ENCODE measurements around the gene SLC25A42. TPM values are rescaled to one million over a fixed set of nuclear protein-coding genes. Genes with fewer than 3 reads are reported as not detected.

Gene SLC25A42
- total and polyA plus RNA-seq, 2 of the 13 experiments (the other 11 are each of a cell fraction or from before 2014, with no cell fraction given), result 12.8 to 18.3 TPM

DNA sequence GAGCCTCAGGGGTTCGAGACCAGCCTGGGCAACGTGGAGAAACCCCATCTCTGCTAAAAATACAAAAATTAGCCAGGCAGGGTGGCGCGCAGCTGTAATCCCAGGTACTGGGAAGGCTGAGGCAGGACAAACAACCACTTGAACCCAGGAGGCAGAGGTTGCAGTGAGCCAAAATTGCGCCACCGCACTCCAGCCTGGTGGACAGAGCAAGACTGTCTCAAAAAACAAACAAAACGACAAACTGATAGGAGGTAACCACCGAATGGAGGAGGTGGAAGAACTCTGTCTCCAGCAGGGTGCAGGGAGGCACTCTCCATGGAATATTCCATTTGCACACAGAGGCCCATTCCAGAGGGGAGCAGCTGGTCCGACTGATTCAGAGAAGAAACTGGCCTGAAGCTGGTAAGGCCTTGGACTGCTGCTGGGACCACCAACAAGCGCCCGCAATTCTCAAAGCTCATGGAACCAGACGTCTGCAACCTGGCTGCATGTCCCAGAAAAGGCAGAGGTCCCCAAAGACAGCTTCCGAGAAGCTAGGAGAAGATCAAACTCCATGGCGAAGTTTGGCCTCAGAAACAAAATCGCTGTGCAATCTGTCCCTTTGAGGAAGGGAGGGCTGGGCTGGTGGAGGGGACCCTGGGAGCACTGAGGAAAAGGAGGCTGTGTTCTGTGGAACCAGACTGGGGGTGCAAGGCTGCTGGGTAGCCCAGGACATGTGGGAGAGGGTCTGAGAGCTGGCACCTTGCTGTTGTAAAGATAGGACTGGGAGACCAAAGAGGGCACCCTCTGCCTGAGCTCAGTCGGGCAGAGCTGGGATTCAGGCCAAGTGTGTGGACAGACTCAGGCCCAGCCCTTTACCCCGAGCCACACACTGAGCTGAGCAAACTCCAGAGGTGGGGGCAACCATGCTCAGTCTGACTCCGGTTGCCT, 35.2 kb downstream of the SLC25A42 start (continued):
- peak; percentile 81 for TF ChIP-seq ZFX (CRISPR knock-in tag; IDR thresholded peaks at IDR 0.05; ENCODE audit: low read depth)
- peak; percentile 69 for TF ChIP-seq MTA1 (CRISPR knock-in tag; IDR thresholded peaks at IDR 0.05; ENCODE audit: borderline replicate concordance)
- no peak for TF ChIP-seq ZNF256 (CRISPR knock-in tag; conservative IDR thresholded peaks at IDR 0.05)
- no peak for TF ChIP-seq SOX6 (IDR thresholded peaks at IDR 0.05)
- peak; percentile 77 for TF ChIP-seq SOX6 (CRISPR knock-in tag; IDR thresholded peaks at IDR 0.05)
- no peak for TF ChIP-seq KLF13 (CRISPR knock-in tag; IDR thresholded peaks at IDR 0.05)
- TF ChIP-seq FOSL1 (CRISPR knock-in tag; IDR thresholded peaks at IDR 0.05; ENCODE audit: borderline replicate concordance), result no peak
- TF ChIP-seq ZNF747 (CRISPR knock-in tag; IDR thresholded peaks at IDR 0.05; ENCODE audit: borderline replicate concordance), result peak; percentile 48; the same call in 1 of the 2 replicates
- TF ChIP-seq ZNF616 (CRISPR knock-in tag; IDR thresholded peaks at IDR 0.05; ENCODE audit: low read depth), result no peak
- no peak; the same call in 1 of the 2 replicates for TF ChIP-seq ZFP1 (CRISPR knock-in tag; IDR thresholded peaks at IDR 0.05)
- TF ChIP-seq CBFB (CRISPR knock-in tag; IDR thresholded peaks at IDR 0.05), result peak; percentile 60
- TF ChIP-seq ZC3H4 (CRISPR knock-in tag; IDR thresholded peaks at IDR 0.05; ENCODE audit: borderline replicate concordance), result no peak
- TF ChIP-seq ZNF510 (CRISPR knock-in tag; IDR thresholded peaks at IDR 0.05; ENCODE audit: low read depth), result peak; percentile 60; the same call in 1 of the 2 replicates
- no peak for TF ChIP-seq ZNF883 (CRISPR knock-in tag; IDR thresholded peaks at IDR 0.05; ENCODE audit: not compliant biosample characterization)
- TF ChIP-seq, protein P1, sequence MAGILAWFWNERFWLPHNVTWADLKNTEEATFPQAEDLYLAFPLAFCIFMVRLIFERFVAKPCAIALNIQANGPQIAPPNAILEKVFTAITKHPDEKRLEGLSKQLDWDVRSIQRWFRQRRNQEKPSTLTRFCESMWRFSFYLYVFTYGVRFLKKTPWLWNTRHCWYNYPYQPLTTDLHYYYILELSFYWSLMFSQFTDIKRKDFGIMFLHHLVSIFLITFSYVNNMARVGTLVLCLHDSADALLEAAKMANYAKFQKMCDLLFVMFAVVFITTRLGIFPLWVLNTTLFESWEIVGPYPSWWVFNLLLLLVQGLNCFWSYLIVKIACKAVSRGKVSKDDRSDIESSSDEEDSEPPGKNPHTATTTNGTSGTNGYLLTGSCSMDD (CRISPR knock-in tag; IDR thresholded peaks at IDR 0.05), result no peak
- TF ChIP-seq, protein P2, sequence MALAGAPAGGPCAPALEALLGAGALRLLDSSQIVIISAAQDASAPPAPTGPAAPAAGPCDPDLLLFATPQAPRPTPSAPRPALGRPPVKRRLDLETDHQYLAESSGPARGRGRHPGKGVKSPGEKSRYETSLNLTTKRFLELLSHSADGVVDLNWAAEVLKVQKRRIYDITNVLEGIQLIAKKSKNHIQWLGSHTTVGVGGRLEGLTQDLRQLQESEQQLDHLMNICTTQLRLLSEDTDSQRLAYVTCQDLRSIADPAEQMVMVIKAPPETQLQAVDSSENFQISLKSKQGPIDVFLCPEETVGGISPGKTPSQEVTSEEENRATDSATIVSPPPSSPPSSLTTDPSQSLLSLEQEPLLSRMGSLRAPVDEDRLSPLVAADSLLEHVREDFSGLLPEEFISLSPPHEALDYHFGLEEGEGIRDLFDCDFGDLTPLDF (CRISPR knock-in tag; IDR thresholded peaks at IDR 0.05), result peak; percentile 43; the same call in 1 of the 2 replicates
- no peak for TF ChIP-seq ZNF619 (CRISPR knock-in tag; IDR thresholded peaks at IDR 0.05)
- TF ChIP-seq ZNF572 (CRISPR knock-in tag; IDR thresholded peaks at IDR 0.05), result no peak; the same call in 1 of the 2 replicates
- no peak for TF ChIP-seq ZNF136 (CRISPR knock-in tag; IDR thresholded peaks at IDR 0.05; ENCODE audit: low read depth)
- TF ChIP-seq, protein P3, sequence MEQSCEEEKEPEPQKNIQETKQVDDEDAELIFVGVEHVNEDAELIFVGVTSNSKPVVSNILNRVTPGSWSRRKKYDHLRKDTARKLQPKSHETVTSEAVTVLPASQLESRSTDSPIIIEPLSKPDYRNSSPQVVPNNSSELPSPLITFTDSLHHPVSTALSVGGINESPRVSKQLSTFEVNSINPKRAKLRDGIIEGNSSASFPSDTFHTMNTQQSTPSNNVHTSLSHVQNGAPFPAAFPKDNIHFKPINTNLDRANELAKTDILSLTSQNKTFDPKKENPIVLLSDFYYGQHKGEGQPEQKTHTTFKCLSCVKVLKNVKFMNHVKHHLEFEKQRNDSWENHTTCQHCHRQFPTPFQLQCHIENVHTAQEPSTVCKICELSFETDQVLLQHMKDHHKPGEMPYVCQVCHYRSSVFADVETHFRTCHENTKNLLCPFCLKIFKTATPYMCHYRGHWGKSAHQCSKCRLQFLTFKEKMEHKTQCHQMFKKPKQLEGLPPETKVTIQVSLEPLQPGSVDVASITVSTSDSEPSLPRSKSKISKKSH (CRISPR knock-in tag; IDR thresholded peaks at IDR 0.05; ENCODE audit: borderline replicate concordance), result no peak
- no peak for TF ChIP-seq ZNF326 (CRISPR knock-in tag; IDR thresholded peaks at IDR 0.05; ENCODE audit: borderline replicate concordance)
- no peak for TF ChIP-seq ZNF44 (CRISPR knock-in tag; IDR thresholded peaks at IDR 0.05)
- TF ChIP-seq MYC (CRISPR knock-in tag; IDR thresholded peaks at IDR 0.05; ENCODE audit: borderline replicate concordance), result peak; percentile 53; the same call in 1 of the 2 replicates
- TF ChIP-seq KDM5A (IDR thresholded peaks at IDR 0.05; ENCODE audit: borderline replicate concordance, low read length), result no peak
- TF ChIP-seq ZNF350 (CRISPR knock-in tag; IDR thresholded peaks at IDR 0.05; ENCODE audit: borderline replicate concordance, low read depth), result peak; percentile 47; the same call in 1 of the 2 replicates
- TF ChIP-seq NFRKB (IDR thresholded peaks at IDR 0.05), result no peak
- no peak for TF ChIP-seq JUNB (CRISPR knock-in tag; IDR thresholded peaks at IDR 0.05; ENCODE audit: borderline replicate concordance)
- TF ChIP-seq ZFP36L2 (CRISPR knock-in tag; IDR thresholded peaks at IDR 0.05), result no peak

All from HepG2 (cell line).